ENCODE data around the gene ISG15. TPM values are rescaled to one million over a fixed set of nuclear protein-coding genes. Genes with fewer than 3 reads are reported as not detected.

ISG15 gene
- total RNA-seq, 2 donors from 2014 or later, result 8.3 to 29.0 TPM

- TF ChIP-seq POLR2A (IDR thresholded peaks at IDR 0.05) (no peak), CTCF (IDR thresholded peaks at IDR 0.05) (no peak)
- peaks cover 0 to 14% of the 10 kb centered on the region in 2 donors for H3K27me3 ChIP-seq
- peaks cover 37% of the 10 kb centered on the region for H3K4me1 ChIP-seq
- H3K4me3 ChIP-seq, result no peak overlapping the region
- no peaks in the 10 kb centered on the region for H3K36me3 ChIP-seq (replicated peaks in 1 of 2; ENCODE audit: insufficient read depth in 1 of 2, low read depth in 2 of 2)
- 58 to 93% methylated on average over 6 to 9 of the region's 18 CpGs for WGBS, 2 donors
- intact Hi-C loops (cut with DNase I), result loop anchor here (5.0 kb wide), 1 partner anchor 80 kb away; the partner anchor contains the start of gene PERM1
- no peaks in the 10 kb centered on the region for H3K9me3 ChIP-seq
- H3K27ac ChIP-seq, result no peak overlapping the region
- ATAC-seq, result no peak
- DNase-seq, result no peak
Measured at GRCh38 chr1:1061682-1062345, 48.5 kb downstream of the ISG15 start.

- no peaks in the 10 kb centered on the region for H3K36me3 ChIP-seq (replicated peaks in 1 of 2; ENCODE audit: insufficient read depth in 1 of 2, low read depth in 2 of 2)
- no peaks in the 10 kb centered on the region for H3K9me3 ChIP-seq
- intact Hi-C loops (cut with DNase I), result loop anchor here (5.0 kb wide), 1 partner anchor 80 kb away; the partner anchor contains the start of gene PERM1
- WGBS, 2 donors, result 30 to 51% methylated on average over 6 to 28 of the region's 29 CpGs
- peaks cover 37% of the 10 kb centered on the region for H3K4me1 ChIP-seq
- TF ChIP-seq CTCF (IDR thresholded peaks at IDR 0.05), result no peak
- TF ChIP-seq POLR2A (IDR thresholded peaks at IDR 0.05), result no peak
- DNase-seq (no peak), ATAC-seq (no peak)
- no peak overlapping the region for H3K4me3 ChIP-seq
- peaks cover 0 to 14% of the 10 kb centered on the region in 2 donors for H3K27me3 ChIP-seq
- H3K27ac ChIP-seq, result no peak overlapping the region
Measured at GRCh38 chr1:1062348-1063163, 49.3 kb downstream of the ISG15 start.

- Histone ChIP-seq H3K4me3 (no peak overlapping the region), H3K27me3 (peaks cover 0 to 10% of the 10 kb centered on the region in 2 donors), H3K36me3 (replicated peaks in 1 of 2; ENCODE audit: insufficient read depth in 1 of 2, low read depth in 2 of 2) (no peaks in the 10 kb centered on the region), H3K27ac (no peak overlapping the region), H3K9me3 (no peaks in the 10 kb centered on the region), H3K4me1 (peaks cover 38% of the 10 kb centered on the region)
- TF ChIP-seq CTCF (IDR thresholded peaks at IDR 0.05) (no peak), POLR2A (IDR thresholded peaks at IDR 0.05) (no peak)
- 46 to 80% methylated on average over 7 to 21 of the region's 24 CpGs for WGBS, 2 donors
- intact Hi-C loops (cut with DNase I), result loop anchor here (5.0 kb wide), 1 partner anchor 81 kb away; the partner anchor contains the start of gene PERM1
- DNase-seq (no peak), ATAC-seq (no peak)
Measured at GRCh38 chr1:1063261-1063944, 50.1 kb downstream of the ISG15 start.

Small RNAs within 50 kb of the gene (small RNA-seq; reads per million reads assigned to genes)
- not detected for gene AL645608.3

Other genes starting within 250 kb of the ISG15 start
- 1 to 10 TPM; 2.1 to 2.3 TPM for gene SAMD11, start 89.6 kb upstream of the ISG15 start, total RNA-seq
- 10 to 100 TPM; 30.6 to 32.3 TPM for gene NOC2L, start 54.2 kb upstream of the ISG15 start, total RNA-seq
- gene KLHL17, start 52.9 kb upstream of the ISG15 start, total RNA-seq, result 10 to 100 TPM in 1 of 2 donors, 1 to 10 TPM in 1; 6.0 to 29.0 TPM
- not detected for gene PLEKHN1, start 47.0 kb upstream of the ISG15 start, total RNA-seq
- not detected for gene PERM1, start 31.4 kb upstream of the ISG15 start, total RNA-seq
- 10 to 100 TPM; 44.1 to 97.2 TPM for gene HES4, start 13.4 kb upstream of the ISG15 start, total RNA-seq
- 100 to 1,000 TPM in 1 of 2 donors, 10 to 100 TPM in 1; 85.1 to 241 TPM for gene AGRN, start 6.6 kb downstream of the ISG15 start, total RNA-seq
- under 1 TPM in 1 of 2 donors, not detected in 1; 0.26 TPM for gene RNF223, start 60.8 kb downstream of the ISG15 start, total RNA-seq
- 10 to 100 TPM in 1 of 2 donors, 1 to 10 TPM in 1; 8.8 to 13.2 TPM for gene C1orf159, start 102.6 kb downstream of the ISG15 start, total RNA-seq
- gene TTLL10, start 160.4 kb downstream of the ISG15 start, total RNA-seq, result under 1 TPM; 0.66 to 0.78 TPM
- not detected for gene TNFRSF18, start 193.1 kb downstream of the ISG15 start, total RNA-seq
- 1 to 10 TPM in 1 of 2 donors, under 1 TPM in 1; 0.99 to 2.6 TPM for gene TNFRSF4, start 200.7 kb downstream of the ISG15 start, total RNA-seq
- 10 to 100 TPM; 89.2 to 97.6 TPM for gene SDF4, start 218.5 kb downstream of the ISG15 start, total RNA-seq
- gene B3GALT6, start 218.7 kb downstream of the ISG15 start, total RNA-seq, result 10 to 100 TPM; 18.4 to 35.6 TPM
- not detected for gene C1QTNF12, start 233.2 kb downstream of the ISG15 start, total RNA-seq

Measured in body of pancreas (tissue), 4 donors.